Inferior parietal cortex (tissue), 1 donor: ENCODE results near the gene ASCL1.

ENCODE experiments used
- DNase-seq: peaks from one replicate; pipeline ENCODE4 v3.0.0-alpha.2; 2016; ENCODE audit errors: extremely low spot score

The ASCL1 gene

DNA sequence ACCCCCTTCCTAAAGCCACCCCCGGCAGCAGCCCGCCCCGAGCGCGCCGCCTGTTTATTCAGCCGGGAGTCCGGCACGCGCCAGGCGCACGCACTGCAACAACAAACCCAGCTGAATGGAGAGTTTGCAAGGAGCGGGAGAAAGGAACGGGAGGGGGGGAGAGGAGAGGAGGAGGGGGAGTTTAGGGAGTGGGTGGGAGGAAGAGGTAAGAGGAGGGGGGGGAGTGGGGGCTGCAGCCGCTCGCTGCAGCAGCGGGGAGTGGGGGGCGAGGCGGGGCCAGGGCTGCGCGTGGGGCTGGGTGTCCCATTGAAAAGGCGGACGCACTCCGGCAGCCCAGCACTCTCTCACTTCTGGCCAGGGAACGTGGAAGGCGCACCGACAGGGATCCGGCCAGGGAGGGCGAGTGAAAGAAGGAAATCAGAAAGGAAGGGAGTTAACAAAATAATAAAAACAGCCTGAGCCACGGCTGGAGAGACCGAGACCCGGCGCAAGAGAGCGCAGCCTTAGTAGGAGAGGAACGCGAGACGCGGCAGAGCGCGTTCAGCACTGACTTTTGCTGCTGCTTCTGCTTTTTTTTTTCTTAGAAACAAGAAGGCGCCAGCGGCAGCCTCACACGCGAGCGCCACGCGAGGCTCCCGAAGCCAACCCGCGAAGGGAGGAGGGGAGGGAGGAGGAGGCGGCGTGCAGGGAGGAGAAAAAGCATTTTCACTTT is at the start of gene ASCL1:
Gene ASCL1, plus strand, starts transcription at position 336 of the 712 bp plus-strand sequence. CDS start 571 bp downstream, outside the sequence.
- peak; percentile 47 for DNase-seq

DNA sequence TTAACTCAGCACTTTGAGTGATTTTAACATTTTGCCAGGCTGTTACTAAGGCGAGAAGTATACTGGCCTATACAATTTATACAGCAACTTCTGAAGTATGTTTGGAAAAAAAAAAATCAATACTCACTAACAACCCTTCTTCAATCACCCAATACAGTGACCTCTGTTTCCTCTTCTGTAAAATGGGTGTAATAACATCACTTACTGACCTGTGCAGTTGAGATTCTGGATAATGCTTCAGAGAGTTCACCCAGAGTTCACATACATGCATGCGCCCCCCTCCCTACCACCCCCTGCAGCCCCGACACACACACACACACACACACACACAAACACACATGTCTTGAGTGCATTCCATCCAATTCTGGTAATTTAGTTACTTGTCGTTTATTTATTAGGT is 49.6 kb upstream of the ASCL1 start:
- no peak for DNase-seq

DNA sequence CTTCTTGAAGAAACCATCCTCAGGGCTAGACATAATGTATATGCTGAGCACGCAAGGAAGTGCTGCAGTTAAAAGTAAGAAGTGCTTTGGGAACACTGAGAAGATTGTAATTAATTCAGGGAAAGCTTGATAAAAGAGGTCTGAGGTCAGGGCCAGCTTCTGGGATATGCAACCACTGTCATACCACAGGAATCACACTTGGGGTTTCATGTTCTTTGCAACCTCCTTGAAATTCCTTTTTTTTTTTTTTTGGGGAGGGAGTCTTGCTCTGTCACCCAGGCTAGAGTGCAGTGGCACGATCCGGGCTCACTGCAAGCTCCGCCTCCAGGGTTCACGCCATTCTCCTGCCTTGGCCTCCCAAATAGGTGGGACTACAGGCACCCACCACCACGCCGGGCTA is 47.3 kb upstream of the ASCL1 start:
- DNase-seq, result no peak

DNA sequence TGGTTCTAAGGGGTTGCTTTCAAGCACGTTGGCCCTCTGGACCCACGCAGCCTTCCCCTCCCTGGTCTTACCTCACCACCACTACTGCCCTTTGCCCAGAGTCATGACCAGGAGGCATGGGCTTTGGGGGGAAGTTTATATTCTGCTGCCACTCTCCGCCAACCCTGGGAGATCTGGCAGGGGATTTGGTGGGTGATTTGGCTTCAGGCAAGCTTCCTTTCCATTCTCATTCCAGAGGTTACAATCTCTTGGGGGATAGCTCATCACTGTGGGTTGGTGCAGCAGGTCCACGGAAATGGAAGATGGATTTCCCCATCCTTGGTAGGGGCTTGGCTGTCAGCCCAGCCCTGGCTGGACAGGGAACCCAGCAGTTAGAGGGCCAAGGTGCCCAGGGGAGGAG is 46.7 kb upstream of the ASCL1 start:
- no peak for DNase-seq

DNA sequence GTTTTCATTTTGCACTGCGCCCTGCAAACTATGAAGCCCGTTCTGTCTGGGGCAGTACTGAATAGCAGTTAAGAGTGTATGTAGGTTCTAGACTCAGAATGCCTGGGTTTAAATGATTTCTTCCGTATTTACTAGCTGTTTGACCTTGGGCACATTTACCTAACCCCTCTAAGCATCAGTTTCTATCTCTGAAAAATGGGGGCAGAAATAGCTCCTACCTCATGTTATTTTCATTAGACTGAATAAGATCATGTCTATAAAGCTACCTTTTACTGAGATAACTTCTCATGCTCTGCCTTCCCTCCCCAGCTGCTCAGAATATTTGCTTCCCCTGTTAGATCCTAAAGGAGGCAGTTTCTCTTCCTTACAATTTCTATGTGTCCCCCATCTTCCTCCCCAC is 46.2 kb upstream of the ASCL1 start:
- DNase-seq, result no peak

DNA sequence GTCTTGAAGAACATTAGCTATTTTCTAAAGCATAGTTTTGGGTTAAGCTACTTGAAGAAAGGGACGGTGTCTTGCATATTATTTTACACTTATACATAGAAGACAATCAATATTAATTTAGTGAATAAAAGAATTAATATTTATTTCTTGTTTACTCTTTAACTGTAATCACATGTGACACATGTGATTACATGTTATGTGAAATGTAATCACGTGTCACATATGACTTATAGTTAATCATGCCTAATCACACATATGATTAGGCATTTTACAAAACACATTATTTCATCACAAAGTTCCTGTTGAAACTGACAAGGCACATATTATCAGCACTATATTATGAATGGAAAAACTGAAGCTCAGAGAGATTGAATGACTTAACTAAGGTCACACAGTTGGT is 45.2 kb upstream of the ASCL1 start:
- DNase-seq, result no peak

DNA sequence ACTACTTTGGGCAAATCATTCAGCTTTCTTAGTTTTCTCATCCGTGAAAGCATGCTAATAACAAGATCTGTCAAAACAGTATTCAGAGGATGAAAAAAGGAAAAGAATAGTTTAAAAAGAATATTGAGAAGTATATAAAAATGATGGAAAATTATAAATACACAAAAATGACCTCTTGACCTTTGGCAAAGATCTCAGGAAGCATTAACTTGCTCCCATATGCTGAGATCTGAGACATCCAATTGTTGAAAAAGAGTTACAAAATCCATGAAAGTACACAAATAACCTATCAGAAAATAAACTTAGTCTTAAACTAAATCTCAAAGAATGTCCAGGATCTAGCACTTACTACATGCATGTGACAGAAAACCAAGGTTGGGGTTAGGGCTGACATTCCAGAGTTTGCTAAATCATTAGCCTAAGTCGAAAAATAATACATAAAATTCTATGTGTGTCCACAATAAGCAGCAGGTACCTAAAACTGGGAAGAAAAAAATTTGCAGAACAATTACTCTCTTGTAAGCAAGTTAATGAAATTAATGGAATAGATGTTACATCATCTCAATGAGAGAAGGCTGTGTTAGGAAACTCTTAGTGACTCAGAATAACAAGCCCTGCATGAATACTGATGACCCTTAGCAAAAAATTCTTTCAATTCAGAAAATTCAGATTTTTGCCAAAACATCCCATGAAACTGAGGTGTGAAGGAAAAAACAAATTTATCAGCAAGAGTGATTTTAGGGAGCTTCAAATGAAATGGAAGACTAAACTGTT is 43.8 kb upstream of the ASCL1 start:
- no peak for DNase-seq

DNA sequence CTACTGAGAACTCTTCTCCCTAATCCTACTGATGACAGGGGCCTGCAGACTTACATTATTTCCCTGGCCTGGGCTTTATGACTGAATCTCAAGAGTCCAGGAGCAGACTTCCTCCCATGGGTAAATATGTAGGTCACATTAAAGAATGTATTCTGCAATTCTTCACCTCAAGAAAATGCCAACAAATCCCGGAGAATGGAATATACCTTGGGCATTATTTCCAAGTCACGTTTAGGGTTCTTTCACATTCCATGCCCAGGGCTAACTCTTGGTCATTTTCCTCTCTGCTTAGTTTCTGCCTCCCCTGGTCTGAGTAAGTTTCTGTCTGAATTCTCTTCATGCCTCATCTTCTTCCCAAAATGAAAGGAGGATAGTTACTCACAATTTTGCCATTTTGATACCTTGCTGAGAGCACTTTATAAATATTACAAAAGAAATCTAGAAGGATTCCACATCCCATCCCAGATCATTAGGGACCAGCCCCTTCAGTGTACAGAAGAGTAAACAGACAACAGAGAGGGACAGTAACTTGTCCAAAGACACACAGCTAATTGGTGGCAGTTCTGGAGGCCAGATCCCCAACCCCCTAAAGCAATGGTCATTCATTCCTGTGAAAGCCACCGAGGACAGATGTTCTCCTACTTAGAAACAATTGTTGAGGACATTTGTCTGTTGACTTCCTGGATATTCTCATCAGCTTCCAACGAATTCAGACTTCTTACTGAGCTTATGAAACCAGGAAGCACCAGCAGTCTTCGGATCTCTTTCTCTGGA is 41.0 kb upstream of the ASCL1 start:
- no peak for DNase-seq

DNA sequence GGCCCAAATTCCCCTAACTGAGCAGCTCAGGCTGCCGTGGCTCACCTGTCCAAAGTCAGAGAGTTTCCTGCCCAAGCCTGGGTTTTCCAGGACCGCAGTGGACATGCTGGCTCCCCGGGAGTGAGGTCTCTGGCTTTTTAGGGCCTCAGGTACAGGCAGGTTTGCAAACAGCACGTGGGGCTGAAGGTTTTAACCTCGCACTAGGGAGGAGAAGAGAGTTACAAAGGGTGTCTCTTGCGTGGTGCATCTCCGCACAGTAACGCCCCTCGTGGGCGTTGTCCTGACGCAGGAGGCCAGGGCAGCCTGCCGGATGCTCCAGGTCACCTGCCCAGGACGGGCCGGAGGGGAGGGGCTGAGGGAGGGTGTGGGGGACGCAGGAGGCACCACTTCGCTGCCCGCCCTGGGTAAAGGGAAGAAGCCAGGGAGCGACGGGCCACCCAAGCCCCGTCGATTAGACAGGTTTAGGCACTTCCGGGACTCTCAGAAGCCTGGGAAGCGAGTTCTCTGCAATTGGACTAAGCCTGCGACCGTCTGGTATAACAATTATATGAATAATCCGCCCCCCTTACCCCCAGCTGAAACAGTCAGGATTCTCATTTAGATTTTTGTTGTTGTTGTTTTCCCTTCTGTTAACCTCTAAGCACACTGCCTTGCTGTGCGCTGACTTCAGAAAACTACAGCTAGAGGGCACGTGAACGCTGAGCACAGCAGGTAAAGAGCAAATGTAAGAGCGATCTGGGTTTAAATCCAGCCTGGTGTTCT is 40.3 kb upstream of the ASCL1 start, which contains the start of gene PAH:
Gene PAH, minus strand, starts transcription at position 219 of the 762 bp plus-strand sequence. Its CDS starts 114 bp downstream, at position 105.
- DNase-seq, result no peak

DNA sequence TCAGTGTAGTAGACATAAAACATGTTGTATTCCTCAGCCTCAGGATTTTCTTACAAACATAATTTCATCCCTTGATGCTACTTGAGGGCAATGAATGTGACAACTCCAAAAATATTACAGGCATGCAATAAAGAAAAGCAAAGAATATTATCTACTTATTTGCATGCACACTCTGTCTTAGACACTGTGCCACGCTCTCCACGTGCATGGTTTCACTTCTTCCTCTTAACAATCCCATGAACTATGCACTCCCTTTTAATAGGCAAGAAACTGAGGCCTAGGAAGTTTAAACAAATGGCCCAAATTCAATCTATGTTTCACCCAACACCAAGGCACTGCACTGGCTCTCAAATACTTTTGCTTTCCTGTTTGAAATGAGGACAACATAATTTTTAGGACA is 38.6 kb upstream of the ASCL1 start:
- DNase-seq, result no peak

DNA sequence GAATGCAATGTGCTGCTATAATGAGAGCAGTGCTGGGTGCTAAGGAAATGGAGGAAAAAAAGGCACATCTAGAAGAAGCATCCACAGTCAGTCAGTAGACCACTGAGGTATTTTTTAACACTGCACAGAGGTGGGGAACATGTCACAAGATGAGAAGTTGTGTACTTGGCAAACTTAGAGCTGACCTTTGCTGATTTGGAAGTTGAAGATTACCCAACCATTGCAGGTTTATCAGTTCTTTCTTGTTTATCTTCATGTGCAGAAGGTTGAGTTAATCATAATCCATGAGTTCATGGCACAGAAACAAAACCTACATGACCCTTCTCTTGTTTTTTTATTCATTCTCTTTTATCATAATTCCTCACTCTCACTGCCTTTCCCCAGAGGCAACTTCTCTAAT is 37.2 kb upstream of the ASCL1 start:
- DNase-seq, result no peak

DNA sequence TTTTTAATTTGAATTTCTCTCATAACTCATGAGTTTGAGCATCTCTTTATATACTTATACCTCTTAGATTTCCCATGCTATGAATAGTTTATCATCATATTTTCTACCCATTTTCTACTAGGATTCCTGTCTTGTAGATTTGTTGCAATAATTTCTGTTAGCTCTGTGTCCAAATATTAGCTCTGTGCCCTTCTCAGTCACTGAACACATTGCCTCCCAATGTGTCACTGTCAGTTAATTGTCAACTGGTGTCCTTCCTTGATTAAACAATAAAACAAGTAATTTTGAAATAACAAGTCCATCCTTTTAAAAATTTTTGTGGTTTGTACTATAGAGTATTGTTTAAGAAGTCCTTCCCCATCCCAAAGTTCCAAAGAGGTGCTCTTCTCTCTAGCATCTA is 36.2 kb upstream of the ASCL1 start:
- no peak for DNase-seq

DNA sequence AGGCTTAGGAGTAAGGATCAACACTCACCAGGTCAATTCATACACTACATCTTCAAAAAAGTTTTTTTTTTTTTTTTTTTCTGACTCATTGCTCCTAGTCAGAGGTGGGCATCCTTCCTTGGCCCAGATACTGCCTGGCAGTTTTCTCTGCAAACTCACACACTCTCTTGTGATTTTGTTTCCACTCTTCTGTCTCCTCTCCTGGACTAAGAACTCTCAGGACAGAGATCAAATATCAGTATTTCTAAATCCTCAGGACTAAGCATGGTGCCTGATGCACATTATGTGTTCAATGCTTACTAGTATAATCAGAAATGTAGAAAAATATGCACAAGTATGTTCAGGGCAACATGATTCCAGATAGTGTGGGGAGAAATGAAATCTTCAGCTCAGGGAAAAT is 30.3 kb upstream of the ASCL1 start:
- DNase-seq, result no peak

DNA sequence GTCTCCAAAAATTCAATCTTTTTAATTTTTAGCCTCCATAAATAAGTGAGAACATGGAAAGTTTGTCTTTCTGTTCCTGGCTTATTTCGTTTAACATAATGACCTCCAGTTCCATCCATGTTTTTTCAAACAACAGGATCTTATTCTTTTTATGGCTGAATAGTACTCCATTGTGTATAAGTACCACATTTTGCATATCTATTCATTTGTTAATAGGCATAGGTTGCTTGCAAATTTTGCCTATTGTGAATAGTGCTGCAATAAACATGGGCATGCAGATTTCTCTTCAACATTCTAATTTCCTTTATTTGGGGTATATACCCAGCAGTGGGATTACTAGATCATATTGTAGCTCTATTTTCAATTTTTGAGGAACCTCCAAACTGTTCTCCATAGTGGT is 24.3 kb upstream of the ASCL1 start:
- no peak for DNase-seq

DNA sequence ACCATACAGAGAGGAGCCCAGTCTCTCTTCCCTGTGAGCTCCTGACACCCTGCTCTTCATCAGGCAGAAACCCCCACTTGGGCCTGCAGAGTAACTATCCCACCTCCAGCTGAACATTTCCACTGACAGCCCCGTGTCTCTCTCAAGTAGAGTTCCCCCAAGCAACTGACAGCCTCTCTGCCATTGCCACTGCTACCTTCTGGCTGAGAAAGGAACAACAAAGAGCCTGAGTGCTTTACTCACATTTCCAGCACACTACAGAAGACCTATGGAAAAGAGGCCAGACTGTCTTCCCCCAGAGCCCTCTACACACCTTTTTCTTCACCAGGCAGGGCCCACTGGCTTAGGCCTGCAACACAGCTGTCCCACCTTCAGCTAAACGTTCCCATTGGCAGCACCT is 18.4 kb upstream of the ASCL1 start:
- no peak for DNase-seq

DNA sequence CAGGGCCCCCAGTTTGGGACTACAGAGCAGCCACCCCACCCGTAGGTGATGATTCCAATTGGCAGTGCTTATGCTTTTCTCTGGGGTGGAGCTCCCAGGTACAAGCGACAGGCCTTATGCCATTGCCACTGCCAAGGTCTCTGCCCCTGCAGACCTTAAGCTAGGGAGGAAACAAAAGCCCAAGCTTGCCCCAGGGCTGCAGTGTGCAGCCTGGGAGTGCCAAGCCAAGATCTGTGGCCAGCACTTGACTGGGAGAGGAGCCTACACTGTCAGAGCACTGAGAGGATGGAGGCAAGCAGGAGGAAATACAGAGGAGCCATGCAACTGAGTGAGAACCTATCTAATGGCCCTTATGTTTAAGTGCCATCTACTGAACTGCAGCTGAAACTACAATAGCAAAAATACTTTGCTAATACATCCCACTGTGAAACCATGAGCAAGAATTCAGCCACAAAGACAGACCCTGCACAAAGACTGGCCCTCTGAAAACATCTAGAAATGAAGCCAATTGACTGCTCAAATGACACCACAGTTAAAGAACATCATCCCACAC is 17.7 kb upstream of the ASCL1 start:
- DNase-seq, result no peak

DNA sequence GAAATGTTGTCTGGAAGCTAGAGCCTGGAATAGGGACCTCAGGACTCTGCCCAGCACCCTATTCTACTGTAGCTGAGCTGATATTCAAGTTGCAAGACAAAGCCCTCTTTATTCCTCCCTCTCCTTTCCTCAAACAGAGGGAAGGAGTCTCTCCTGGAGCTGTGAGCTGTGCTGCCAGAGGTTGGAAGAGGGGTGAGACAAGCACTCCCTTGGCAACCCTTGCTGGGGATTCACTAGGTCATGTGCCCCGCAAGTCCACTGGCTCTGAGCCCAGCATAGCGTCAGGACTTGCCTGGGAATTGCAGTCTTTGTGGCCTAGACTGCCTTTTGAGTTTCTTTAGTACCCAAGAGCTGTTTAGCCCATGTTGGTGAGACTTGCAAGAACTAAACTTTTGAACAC is 11.4 kb upstream of the ASCL1 start:
- DNase-seq, result no peak

DNA sequence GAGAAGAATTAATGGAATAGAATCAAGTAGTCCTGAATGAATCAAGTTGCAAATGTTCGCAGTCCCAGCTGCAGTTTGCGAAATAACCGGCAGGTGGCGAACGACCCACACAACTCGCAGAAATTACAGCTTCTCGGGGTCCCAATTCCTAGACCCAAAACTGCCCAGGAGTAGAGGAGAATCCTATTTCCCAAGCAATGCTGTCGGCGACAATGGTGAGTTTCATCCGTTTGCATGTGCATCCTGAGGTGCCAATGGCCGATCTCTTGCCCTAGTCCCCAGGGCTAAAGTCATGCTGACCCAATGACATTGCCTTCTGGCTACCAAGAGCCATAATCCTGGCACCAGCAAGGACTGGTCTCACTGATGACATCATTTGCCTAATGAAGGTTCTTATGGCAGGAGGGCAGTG is 8.5 kb upstream of the ASCL1 start:
- DNase-seq, result peak; percentile 79

DNA sequence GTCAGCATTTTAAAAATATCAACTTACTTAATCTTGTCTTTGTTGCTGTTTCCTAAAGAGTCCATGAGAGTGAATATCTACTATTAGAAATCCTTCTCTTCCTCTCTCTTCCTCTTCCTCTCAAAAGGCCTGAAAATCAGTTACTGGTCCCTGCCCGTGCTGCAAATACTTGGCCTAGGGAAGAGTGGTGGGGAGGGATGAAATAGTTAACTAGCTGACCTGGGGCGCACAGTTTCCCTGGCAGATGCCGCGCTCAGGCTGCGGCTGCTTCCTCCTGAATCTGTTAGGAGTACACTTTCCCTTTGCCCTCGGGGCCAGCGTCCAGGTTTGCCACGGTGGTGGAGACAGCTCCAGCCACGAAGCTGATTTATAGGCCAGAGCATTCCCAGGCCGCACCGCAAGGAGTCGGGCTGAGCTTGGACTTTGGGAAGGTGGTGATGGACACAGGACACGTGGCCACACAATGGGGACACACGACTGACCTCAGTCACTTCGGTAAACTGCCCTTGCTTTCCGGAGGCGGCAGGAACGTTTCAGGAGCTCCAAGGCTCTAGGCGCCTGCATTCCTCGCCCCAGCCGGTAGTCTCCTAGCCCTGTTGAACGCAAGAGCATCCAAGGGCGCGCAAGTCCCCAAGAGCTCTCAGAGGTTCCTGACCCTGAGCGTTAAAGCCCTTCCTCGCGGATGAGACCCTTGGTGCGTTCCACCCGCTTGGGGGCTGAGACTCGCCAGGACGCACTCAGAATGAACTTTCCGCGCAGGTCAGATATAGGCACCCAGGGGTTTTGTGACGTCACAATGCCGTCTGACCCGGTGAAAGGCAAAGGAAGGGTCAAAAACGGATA is 7.1 kb upstream of the ASCL1 start:
- DNase-seq, result no peak

DNA sequence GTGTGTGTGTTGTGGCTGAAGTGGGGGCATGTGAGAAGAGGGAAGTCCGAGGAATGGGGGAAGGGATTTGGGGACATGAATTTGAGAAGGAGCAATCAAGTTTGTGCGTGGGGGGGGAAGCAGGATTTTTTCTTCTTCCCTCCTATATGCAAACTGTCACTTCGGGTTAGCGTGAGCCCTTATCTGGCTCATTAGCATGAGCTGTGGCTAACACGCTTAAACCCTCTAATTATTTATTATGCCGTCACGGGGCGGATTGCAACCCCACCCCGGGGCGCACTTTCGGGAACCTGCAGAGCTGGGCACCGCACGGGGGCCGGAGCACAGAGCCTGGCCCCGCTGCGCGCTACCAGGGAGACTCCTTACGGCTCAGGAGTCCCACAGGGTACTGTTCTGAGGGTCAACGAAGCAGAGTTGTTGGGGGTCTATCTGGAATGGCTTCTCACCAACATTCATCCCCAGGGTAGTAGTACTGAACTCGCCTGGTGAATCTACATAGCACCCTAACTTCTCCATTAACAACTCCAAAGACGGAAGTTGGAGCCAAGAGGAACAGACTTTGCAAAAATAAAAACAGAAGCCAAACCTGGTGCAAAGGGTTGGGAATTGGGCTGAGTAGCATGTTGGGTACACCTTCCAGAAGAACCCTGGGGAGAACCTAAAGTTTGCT is 6.4 kb upstream of the ASCL1 start:
- no peak for DNase-seq
